GM18517 (cell line): ENCODE data around the gene TRPM3.
"Not testable (repeated sequence)": the region's sequence is repeated elsewhere in the genome, so short reads cannot be mapped to it uniquely, and the experiment has no call there.

Experiments used
- ATAC-seq: cut with Tn5 transposase; IDR thresholded peaks from one replicate; pipeline ENCODE4 v1.9.1; 2021; ENCODE audit warnings: mild to moderate bottlenecking, moderate library complexity; ENCODE audit not compliant: unreplicated experiment

The TRPM3 gene

DNA sequence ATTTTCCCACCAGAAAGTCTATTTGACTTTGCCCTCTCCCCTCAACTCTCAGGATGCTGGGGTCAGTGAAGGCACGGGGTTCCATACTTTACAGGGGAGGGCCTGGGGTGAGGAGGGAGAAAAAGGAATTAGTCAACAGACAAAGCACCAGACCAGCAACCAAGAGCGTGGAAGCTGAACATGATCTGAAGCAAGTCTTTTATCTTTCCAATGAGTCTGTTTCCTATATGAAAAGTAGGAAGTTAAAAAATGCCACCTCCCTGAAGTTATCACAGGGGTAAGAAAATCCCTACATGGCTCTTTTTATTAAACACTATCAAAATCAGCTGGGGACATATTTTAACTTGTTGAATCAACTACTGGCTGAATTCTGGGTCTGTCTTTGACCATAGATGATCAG is 337.0 kb downstream of the TRPM3 start:
- ATAC-seq, result no peak

DNA sequence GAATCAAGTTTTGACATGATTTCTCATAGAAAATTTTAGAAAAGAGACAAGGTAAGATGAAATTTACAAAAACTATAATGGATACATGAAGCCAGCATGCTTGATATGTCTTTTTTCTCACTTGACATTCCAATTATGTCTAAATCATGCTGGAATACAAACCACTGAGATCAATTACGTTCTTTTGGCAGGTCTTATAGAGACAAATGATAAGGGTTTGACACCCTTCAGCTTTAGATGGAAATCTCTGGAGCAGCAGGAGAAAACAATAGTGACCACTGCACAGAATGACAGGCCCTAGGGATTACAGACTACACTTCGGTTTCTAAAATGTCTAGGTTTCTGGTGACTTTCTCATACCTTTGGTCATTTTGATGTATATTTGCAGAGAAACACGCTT is 342.9 kb downstream of the TRPM3 start:
- ATAC-seq, result no peak

DNA sequence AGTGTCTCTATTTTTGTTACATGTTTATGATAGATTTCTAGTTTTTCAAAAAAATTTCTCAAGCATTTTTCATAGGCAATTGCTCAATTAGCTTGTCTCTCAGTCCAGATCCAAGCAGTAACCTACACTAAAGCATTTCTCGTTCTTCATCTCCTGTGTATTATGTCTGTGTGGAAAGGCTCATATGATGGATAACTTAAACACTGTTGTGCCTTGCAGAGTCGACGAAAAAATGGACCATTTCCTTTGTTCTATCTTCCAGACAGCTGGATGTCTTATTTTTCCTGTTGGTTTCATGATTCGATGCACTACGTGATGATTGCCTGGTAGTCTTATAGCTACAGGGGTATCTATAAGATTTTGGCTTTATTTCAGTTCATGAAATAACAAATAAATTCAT is 347.8 kb downstream of the TRPM3 start:
- ATAC-seq, result no peak

DNA sequence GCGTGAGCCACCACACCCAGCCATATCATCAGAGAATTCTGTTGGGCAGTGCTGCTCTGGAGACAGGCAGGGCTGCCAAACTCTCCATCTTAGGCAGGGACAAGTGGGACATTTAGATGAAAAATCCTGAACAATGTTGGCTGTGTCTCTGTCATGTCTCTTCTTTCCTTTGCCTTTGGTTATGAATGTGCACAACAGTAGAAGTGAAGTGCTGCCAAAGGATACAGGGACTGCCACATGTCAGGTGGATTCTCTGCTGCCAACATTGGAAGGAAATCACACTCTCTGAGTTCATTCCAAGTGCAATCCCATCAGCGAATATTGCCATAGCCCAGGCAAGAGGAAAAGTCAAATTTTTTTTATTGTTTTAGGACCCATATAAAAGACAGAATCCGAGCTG is 348.8 kb downstream of the TRPM3 start:
- ATAC-seq, result no peak

DNA sequence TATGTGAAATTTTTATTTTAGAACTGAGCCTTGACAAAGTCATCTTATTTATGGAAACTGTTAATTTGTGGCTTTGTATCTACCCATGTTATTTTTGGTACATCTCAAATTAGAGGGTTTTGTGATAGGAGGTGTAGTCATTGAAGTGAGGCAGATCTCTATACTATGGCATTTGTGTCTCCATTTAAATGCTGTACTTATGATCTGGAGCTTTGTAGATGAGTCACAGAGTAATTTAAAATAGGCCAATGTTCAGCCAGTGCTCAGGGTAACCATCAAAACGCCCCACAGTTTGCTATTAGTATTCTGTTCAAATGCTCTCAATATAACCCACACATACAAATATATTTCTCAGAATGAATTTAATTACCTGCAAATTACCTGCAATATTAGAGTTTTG is 355.5 kb downstream of the TRPM3 start:
- no peak for ATAC-seq

DNA sequence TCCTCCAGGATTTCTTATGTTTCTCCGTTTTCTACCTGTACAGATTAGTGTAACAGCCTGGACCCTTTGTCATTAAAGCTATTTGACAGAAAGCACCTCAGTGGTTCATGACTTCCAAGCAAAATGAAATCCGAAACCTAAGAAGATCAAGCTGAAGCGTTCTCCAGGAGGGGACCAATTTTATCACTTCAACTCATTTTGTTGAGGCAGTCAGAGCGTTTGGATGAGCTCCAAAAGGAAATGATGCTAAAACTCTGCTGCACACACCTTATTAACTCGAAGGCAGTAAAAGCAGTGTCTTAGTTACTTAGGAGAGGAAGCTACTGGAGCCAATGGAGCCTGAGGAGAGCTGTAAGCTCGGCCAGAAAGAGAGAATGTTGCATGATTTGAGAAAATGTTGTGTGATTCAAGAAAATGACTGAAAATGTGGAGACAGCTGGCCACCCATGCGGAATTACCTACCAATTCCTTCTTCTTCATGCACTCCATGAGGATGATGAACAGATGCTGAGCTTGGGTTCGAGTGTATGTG is 360.2 kb downstream of the TRPM3 start:
- no peak for ATAC-seq

DNA sequence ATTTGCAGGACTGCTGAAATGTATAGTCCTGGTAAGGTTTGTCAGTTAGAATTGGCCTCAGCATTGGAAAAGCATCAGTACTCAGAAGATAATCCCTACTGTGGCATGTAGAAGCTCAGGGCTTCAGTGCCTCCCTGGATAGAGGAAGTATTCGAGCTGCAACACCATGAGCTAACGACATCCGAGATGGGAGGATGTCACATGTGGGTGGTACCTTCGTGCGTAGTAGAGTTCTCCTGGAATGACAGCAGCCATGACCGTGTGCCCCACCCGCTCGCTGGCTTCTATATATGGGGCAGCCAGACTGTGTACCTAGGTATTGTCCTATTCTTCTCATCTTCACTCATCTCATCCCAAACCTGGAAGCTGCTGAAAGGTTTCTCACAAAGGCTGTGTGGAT is 361.2 kb downstream of the TRPM3 start:
- no peak for ATAC-seq

DNA sequence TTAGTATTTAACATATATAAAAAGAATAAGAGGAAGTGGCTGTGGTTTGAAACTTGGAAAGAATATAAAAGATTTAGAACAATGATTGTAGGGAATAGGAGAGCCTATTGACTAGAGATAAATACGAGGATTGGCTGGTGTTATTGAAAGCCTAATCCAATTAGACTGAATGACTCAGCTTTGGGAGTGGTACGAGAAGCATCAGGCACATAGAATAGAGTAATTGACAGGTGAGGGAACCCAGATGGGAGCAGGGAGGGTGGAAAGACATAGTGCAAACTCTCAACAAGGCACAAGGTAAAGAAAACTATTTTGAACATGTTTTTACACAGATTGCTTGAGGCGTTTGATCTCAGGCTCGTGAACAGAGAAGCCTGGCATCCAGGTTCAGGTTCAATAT is 368.1 kb downstream of the TRPM3 start:
- no peak for ATAC-seq

DNA sequence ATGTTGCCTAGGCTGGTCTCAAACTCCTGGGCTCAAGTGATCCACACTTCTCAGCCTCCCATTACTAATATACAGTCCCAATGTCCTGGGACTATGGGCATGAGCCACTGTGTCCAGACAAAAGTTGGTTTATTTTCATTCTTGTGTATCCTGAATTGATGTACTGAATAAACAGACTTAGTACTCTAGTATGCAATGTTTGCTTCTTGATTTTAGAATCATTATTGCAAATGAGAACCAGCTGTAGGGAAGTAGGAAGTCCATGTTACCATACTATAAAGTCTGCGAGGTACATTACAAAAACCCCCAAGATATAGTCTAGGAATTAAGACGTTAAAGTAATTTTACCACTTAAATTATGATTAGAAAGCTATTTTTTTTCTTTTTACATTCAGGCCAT is 372.4 kb downstream of the TRPM3 start:
- no peak for ATAC-seq

DNA sequence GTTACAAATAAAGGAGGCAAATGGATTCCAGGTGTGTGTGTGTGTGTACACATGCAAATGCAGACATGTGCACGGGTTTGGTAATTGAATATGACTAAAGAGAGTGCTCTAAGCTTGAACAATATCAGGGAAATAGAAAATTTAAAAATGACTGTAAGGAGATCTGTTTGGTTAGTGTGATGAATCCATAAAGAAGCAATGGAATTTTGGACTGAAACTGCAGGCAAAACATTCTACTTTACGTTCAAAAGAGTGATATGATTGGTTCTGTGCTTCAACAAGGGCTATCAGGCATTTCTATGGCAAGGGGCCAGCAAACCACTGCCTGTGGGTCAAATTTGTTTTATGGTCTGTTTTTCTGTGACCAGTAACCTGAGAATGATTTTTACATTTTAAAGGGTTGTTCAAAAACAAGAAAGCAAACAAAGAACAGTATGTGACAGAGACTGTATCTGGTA is 374.1 kb downstream of the TRPM3 start:
- no peak for ATAC-seq

DNA sequence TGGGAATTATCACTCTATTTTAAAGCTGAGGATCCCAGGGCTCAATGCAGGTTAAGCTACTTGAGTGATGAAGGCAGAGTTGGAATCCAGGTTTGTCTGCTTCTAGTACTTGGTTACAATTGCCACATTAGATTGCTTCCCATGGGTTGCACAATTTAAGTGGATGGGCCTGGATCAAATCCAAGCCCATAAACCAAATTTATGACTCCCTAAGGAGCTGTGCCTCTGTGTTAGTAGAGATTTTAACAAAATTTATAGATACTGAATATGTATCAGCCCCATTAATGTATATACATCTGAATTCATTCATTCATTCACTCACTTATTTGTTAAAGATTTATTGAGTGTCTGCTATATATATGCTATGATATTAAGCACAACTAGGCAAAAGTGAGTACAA is 374.7 kb downstream of the TRPM3 start:
- no peak for ATAC-seq

DNA sequence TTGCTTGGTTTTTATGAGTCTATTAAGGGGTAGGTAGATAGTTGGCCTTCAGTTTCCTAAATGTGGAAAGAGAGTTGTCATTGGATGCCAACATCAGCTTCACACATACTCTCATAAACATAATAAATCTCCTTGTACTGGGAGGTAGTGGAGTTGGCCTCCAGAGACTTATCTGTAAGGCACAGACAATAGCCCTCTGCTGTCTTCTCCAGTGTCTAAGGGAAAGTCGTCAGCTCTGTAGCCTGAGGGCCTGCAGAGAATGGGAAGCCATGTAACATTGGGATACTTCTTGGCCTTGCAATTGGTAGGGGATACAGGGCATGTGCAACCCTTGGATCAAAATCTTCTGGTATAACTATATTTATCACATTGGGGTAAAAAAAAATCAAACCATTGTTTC is 375.1 kb downstream of the TRPM3 start:
- no peak for ATAC-seq

DNA sequence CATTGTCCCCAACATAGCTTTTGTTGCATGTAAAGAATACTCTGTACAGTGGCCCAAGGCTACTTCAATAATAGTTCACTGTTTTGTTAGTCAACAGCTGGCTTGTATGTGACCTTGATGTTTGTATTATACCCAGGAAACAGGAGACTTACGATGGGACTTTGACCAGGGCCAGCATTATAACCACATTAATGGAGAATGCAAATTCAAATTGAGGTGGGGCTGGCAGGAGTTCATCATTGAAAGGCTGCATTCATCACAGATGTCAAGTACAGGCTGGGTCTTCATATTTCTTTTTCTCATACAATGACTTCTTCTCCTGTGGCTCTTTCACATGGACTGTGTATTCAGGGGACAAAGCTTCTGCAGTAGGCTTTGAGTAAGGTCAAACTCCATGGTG is 396.6 kb downstream of the TRPM3 start:
- ATAC-seq, result not testable (repeated sequence)

DNA sequence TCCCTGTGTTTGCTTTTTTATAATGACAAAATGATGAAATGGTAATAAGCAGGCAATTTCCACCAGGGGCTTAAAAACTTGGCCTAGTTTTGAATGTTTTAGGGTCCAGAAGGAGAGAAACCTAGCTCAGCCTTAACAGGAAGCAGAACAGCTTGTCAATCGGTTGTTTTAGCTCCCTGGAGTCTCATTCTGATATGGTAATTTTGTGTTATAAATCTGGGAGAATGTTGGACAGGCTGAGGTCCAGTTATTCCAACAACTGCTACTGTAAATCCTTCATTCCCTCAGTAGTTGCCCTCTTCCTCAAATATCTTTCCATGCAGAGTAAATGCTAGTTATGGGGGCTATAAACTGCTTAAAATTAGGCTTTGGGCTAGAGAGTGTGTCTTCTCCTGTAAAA is 397.4 kb downstream of the TRPM3 start:
- ATAC-seq, result not testable (repeated sequence)

DNA sequence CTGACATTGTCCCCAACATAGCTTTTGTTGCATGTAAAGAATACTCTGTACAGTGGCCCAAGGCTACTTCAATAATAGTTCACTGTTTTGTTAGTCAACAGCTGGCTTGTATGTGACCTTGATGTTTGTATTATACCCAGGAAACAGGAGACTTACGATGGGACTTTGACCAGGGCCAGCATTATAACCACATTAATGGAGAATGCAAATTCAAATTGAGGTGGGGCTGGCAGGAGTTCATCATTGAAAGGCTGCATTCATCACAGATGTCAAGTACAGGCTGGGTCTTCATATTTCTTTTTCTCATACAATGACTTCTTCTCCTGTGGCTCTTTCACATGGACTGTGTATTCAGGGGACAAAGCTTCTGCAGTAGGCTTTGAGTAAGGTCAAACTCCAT is 414.6 kb downstream of the TRPM3 start:
- ATAC-seq, result not testable (repeated sequence)

DNA sequence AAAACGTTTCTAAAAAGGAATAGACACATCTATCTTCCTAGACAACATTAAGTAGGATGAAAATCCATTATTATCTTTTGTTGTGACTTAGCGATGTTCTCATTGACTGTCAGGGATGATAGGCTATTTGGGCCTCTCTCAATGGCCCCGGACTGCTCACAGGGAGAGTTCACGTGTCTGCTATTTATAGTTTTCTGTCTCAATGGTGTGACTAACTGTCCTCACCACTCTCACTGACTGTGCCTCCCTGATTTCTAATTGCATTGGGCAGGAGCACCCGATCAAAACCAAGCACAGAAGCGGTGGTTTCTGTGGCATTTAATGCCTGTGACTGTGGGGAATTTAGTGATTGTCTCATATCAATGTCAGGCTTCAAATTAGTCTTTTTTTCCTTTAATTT is 420.3 kb downstream of the TRPM3 start:
- no peak for ATAC-seq

DNA sequence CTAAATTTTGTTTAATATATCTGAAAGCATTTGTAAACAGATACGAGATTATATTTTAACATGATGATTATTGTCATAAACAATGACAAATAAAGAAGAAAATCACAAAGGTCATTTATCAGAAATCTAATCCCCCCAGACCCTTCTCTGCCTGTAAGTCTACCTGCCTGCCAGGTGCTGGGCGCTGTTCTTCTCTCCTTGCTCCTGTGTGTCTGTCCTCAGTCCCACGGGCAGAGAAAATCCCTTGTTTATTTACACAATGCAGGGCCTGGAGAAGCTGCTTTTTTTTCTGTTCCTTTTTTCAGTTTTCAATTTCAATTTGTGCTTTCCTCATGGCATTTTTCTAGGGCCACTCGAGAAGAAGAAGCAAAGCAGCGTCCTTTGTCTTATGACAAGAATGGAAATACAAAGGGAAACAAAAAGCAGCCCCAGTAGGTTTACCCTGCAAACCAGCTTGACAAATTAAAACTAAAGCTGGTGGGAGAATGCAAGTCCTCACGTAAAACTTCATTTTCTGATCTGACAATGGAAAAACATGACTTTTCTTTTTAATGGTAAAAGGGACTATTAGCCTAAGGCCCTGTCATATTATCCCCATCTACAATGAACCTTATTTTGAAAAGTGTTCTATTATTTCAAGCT is 424.6 kb downstream of the TRPM3 start:
- no peak for ATAC-seq

DNA sequence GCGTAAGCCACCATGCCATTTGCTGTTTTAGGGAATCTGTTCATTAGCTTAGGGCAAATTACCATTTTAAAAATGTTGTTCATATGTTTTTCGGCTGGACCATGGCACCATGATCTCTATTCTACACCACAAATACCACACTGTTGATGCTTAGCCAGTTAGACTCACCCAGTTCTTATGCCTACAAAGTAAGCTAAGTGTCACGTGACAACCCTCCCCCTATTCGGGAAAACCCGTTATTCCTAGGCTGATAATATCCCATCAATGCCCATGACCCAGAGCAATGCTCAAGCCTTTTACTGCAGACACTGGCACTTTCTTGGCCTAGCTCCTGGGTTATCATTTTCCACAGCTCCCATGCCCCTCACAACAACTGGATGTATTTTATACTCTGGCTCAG is 426.7 kb downstream of the TRPM3 start:
- ATAC-seq, result no peak

DNA sequence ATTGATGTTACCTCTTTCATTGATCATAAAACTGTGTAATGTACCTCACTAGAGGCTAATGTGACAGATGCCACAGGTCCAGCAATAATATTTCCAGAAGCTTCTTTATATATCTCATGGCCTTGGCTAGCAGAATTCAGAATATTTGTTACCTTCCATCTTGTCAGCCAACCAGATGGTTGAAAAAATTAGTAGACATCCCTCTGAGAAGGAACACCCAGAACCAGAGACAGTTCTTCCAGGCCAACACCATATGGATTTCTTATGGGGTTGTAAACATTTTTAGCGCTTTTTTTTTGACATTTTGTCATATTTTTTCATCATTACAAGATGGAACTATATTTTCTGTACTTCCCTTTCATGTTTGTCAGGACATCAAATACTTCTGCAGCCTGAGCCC is 428.2 kb downstream of the TRPM3 start:
- ATAC-seq, result no peak

DNA sequence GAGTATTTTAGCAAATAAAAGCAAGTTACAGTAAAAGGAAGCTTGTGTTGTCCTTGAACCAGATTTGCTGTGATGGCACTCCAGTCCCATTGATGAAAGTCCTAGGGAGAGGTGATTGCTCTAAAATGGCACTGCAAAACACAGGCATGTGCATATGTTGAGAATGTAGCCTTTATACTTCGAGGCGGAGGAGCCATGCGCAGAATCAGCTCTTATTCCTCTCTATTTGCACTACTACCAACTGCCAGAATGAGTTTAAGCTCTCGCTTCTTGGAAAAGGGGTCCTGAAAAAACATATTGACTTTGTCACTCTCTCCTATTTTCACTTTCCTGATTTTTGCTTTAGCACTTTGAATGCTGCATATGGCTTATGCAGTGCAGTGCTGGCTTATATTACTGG is 429.0 kb downstream of the TRPM3 start:
- no peak for ATAC-seq

DNA sequence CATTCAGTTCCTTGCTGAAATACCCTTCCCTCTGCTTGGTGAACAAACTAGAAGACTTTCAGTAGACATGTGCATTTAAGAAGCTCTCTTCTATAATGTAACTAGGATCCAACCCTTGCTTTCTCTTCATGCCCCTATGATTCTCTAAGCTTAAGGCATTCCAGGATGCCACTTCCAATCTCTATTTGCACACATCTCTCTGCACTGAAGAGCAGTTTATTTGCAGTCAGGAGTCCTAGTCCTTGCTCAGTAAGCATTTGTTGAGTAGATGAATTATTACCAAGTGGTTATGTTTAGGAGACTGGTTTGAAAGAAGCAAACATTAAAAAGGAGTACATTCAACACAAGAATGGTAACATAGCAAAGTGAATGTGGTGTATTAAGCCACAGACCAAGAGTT is 432.7 kb downstream of the TRPM3 start:
- ATAC-seq, result no peak

DNA sequence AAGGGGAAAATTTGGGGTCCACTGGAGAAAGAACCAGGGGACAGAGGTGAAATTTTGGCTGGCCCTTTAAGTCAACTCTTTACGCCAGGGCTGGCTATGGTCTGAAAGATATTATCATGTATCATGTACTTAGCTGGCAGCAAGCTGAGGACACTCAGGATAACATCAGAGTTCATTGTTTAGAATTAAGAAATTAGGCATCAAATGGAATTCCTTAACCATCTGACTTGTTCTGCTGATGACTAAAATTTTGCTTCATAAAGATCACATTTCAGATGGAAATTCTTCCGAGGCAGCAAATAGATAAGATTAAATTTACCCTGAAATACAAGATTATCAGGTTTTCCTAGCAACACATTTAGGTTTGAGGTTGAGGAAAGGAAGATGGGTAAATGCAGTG is 437.6 kb downstream of the TRPM3 start:
- no peak for ATAC-seq

DNA sequence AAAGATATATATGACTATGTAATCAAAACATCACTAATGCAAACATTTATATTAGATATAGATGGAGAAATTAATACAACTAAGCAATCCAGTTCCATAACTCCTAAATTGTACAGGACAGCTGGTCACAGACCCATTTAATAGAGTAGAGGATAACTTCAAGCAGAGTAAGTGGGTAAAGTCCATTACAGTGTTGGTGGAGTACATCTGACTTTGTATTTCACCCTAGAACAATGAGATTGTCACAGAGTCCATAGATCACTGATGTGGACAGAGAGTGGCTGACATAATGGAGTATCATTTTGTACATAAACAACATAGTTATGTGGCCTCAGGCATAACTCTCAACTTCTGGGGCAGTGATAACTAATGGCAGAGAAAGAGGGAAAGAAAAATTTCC is 439.1 kb downstream of the TRPM3 start:
- no peak for ATAC-seq
